Stomach (tissue), 9 donors: ENCODE data around the gene QARS1. TPM values are rescaled to one million over a fixed set of nuclear protein-coding genes. Genes with fewer than 3 reads are reported as not detected.

Experiments used
- DNase-seq, 2 donors: peaks; one replicate each; pipeline versions ENCODE4 v3.0.0 to v3.0.0-alpha.2; 2013 to 2019
- H3K27ac ChIP-seq, 5 donors: fragments of 200-600 bp in 4 of 5; sonication (generic) in 4 of 5; one replicate each; pipeline ENCODE4 v1.5.1; 2013 to 2019; ENCODE audit warnings: mild to moderate bottlenecking in 1 of 5, moderate library complexity in 1 of 5
- H3K27me3 ChIP-seq, 3 donors: fragments of 200-600 bp; sonication (generic); one replicate each; pipeline ENCODE4 v1.5.1; 2017 to 2019; ENCODE audit warnings: mixed run types in 1 of 3
- H3K36me3 ChIP-seq, 4 donors: fragments of 200-600 bp; sonication (generic); 1 replicate in 3 of 4; 2 replicates in 1 of 4; pipeline ENCODE4 v1.5.1; 2016 to 2019
- H3K4me1 ChIP-seq, 4 donors: fragments of 200-600 bp; sonication (generic); one replicate each; pipeline ENCODE4 v1.5.1; 2016 to 2019
- H3K4me3 ChIP-seq, 4 donors: fragments of 200-600 bp; sonication (generic) in 3 of 4; one replicate each; pipeline ENCODE4 v1.5.1; 2016 to 2019; ENCODE audit warnings: mild to moderate bottlenecking in 1 of 4
- H3K9me3 ChIP-seq, 4 donors: fragments of 200-600 bp; sonication (generic); one replicate each; pipeline ENCODE4 v1.5.1; 2016 to 2019
- EP300 ChIP-seq: sonication (generic); formaldehyde crosslinking; IDR thresholded peaks from one replicate; pipeline ENCODE4 v1.6.1; 2017; ENCODE audit warnings: antibody characterized with exemption
- POLR2A ChIP-seq, 4 donors: fragments of 450-650 bp; IDR thresholded peaks; one replicate each; pipeline ENCODE4 v1.6.1; 2016; ENCODE audit warnings: antibody characterized with exemption in 4 of 4, control low read depth in 2 of 4, mild to moderate bottlenecking in 1 of 4, moderate library complexity in 1 of 4
- POLR2AphosphoS5 ChIP-seq, 3 donors: sonication (generic); formaldehyde crosslinking; IDR thresholded peaks; one replicate each; pipeline ENCODE4 v1.6.1; 2016; ENCODE audit warnings: antibody characterized with exemption in 3 of 3
- WGBS, 5 donors: extraction: QIAGEN DNeasy Blood & Tissue Kit in 3 of 5; methylation state at CpG; one replicate each; pipeline versions ENCODE4 v1.1.5 to v1.1.7; 2013 to 2018; 5-methylcytosine and 5-hydroxymethylcytosine counted together
- intact Hi-C: fragments of 100-400 bp; cut with DNase I; formaldehyde crosslinking; loops from one replicate; pipeline ENCODE4 v1.15.1; 2023; ENCODE audit warnings: low total_unique reads
- polyA plus RNA-seq, 3 donors: library from polyadenylated mRNA; stranded (reverse); fragments of 200-250 nt; gene quantifications; one replicate each; pipeline ENCODE4 v1.2.3, GENCODE V29; 2013
- total RNA-seq, 5 donors: library from RNA; depleted of rRNA; stranded (reverse); fragments of >200 nt; gene quantifications; one replicate each; pipeline versions ENCODE4 v1.1.0 to v1.2.3, GENCODE V29; 2014 to 2016
- TF ChIP-seq, protein P1 (sequence below), 7 experiments: fragments of 450-650 bp in 4 of 7; fragments of 200-600 bp in 3 of 7; sonication (generic) in 3 of 7; IDR thresholded peaks; one replicate each; pipeline ENCODE4 v1.5.1; 2016 to 2019; ENCODE audit warnings: antibody characterized with exemption in 7 of 7, control low read depth in 2 of 7, mild to moderate bottlenecking in 1 of 7
- donor health status: healthy with polysubstance abuse.
- donor health status: Bipolar disorder and iron deficiency.
- donor health status: healthy.

QARS1 gene
- total and polyA plus RNA-seq, 8 donors = 151 to 418 (median 234) TPM

DNA sequence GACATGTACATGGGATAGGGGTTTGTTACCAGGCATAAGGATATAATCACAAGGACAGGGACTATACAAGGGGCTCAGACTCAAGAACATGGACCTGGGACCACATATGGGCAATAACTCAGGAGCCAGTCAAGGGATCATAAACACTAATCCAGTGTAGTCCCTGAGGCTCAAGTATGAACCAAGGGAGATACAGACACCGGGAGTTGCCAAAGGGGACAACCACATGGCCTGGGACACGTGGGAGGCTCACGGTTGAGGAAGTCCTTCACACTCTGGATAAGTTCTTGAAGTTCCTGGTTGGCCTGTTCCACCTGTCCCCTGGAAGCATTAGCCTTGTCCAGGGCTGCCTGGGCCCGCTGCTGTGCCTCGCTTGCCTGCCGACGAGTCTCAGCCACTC lies 17.9 kb upstream of the QARS1 start:
- no peak overlapping the region for H3K27ac ChIP-seq
- intact Hi-C loops = no loop called here
- no peak for TF ChIP-seq POLR2A (IDR thresholded peaks at IDR 0.05)
- TF ChIP-seq POLR2AphosphoS5 (IDR thresholded peaks at IDR 0.05) = no peak
- no peak for TF ChIP-seq EP300
- TF ChIP-seq, protein P1, sequence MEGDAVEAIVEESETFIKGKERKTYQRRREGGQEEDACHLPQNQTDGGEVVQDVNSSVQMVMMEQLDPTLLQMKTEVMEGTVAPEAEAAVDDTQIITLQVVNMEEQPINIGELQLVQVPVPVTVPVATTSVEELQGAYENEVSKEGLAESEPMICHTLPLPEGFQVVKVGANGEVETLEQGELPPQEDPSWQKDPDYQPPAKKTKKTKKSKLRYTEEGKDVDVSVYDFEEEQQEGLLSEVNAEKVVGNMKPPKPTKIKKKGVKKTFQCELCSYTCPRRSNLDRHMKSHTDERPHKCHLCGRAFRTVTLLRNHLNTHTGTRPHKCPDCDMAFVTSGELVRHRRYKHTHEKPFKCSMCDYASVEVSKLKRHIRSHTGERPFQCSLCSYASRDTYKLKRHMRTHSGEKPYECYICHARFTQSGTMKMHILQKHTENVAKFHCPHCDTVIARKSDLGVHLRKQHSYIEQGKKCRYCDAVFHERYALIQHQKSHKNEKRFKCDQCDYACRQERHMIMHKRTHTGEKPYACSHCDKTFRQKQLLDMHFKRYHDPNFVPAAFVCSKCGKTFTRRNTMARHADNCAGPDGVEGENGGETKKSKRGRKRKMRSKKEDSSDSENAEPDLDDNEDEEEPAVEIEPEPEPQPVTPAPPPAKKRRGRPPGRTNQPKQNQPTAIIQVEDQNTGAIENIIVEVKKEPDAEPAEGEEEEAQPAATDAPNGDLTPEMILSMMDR (IDR thresholded peaks at IDR 0.05) = no peak
- 79 to 94% (median 83%) methylated on average over 7 of the region's 7 CpGs for WGBS, 5 donors
- peaks cover 18 to 31% (median 27%) of the 10 kb centered on the region in 4 donors for H3K4me1 ChIP-seq
- H3K36me3 ChIP-seq = peaks cover 69 to 82% (median 79%) of the 10 kb centered on the region in 4 donors
- H3K9me3 ChIP-seq = no peaks in the 10 kb centered on the region
- no peaks in the 10 kb centered on the region for H3K27me3 ChIP-seq
- no peak overlapping the region for H3K4me3 ChIP-seq
- no peak for DNase-seq

DNA sequence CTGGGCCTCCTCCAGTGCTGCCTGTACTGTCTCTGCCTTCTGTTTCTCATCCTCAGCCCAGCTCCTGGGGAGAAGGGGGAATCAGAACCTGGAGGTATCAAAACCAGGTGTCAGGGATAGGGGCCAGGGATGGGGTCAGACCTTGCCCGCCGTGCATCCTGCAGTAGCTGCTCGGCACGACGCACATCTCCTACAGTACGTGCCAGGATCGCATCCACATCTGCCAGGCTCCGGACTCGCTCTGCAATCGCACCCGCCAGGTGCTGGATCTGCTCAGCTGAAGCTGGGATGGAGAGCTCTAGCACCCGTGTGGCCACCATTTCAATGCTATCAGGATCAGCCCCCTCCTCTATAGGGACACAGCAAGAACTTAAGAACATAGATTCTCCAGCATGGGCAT lies 17.5 kb upstream of the QARS1 start:
- WGBS, 5 donors = 60 to 96% (median 95%) methylated on average over 1 to 12 of the region's 12 CpGs
- Histone ChIP-seq H3K27ac (peak overlapping the region in 3 of 5 donors; percentile 87 to 98 (median 96)), H3K4me3 (no peak overlapping the region), H3K4me1 (peaks cover 18 to 31% (median 27%) of the 10 kb centered on the region in 4 donors), H3K27me3 (no peaks in the 10 kb centered on the region), H3K36me3 (peaks cover 74 to 82% (median 79%) of the 10 kb centered on the region in 4 donors), H3K9me3 (no peaks in the 10 kb centered on the region)
- TF ChIP-seq, protein P1 (IDR thresholded peaks at IDR 0.05) = no peak
- TF ChIP-seq POLR2AphosphoS5 (IDR thresholded peaks at IDR 0.05) (no peak), POLR2A (IDR thresholded peaks at IDR 0.05) (no peak), EP300 (no peak)
- intact Hi-C loops = no loop called here
- no peak for DNase-seq

DNA sequence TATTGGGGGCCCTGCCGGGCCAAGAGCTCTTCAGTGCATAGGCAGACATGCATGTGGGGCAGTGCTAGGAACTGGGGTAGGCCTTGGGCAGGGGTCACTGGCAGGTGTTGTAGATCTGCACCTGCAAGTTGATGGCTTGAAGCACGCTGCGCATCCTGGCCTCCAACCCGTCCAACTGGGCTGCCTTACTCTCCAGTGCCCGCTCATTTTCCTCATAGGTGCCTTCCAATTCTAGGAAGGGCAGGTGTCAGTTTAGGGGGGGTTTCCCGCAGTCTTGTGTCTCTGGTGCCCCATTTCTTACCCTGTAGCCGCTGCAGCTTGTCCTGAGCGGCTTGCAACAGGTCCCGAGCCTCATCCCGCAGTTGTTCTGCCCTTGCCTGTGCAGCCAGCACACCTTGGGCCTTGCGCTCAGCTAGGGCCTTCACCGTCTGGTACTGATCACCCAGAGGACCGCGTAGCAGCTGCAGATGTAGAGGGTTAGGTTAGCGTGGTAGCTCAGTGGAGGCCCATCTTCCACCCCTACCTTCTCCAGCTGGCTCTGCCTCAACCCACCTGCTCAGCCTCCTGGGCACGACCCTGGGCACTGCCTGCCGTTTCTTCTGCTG lies 16.7 kb upstream of the QARS1 start:
- Histone ChIP-seq H3K4me1 (peaks cover 18 to 31% (median 27%) of the 10 kb centered on the region in 4 donors), H3K9me3 (no peaks in the 10 kb centered on the region), H3K36me3 (peaks cover 76 to 82% (median 80%) of the 10 kb centered on the region in 4 donors), H3K4me3 (peak overlapping the region; percentile 62 to 100 (median 98)), H3K27ac (peak overlapping the region; percentile 87 to 98 (median 96)), H3K27me3 (no peaks in the 10 kb centered on the region)
- DNase-seq = no peak
- no peak for TF ChIP-seq EP300
- TF ChIP-seq POLR2A (IDR thresholded peaks at IDR 0.05) = no peak
- TF ChIP-seq, protein P1 (IDR thresholded peaks at IDR 0.05) = no peak
- TF ChIP-seq POLR2AphosphoS5 (IDR thresholded peaks at IDR 0.05) = no peak
- intact Hi-C loops = no loop called here
- 70 to 85% (median 78%) methylated on average over 15 to 17 of the region's 17 CpGs for WGBS, 5 donors

DNA sequence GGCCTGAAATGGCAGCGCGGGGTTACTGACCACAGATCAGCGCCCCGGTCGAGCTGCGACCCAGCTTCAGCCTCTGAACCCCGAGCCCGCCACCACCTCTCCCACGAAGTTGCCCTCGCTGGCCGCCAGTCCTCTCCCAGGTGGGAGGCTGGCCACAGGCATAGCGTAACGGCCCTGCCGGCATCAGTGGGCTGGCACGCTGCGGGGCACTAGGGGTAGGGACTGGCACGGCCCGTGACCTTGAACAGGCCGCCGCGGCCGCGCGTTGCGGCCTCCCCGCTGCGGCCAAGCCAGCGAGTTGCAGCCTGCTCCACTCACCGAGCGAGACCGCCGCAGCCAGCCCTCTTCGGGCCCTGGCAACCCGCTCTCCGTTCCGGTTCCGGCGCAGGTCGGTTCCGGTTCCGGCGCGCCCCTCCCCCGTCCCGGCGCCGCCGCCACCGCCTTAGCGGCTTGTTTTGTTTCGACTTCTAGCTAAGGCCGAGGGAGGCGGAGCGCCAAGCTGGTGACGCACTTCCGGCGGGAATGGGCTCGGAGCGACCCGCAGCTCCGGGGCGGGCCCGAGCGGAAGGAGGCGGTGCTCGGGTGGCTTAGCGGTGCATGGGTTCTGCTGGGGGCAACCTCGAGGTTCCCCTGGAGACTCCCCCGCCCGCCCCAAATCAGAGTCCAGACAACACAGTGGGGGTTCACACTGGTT lies 16.0 kb upstream of the QARS1 start, which contains the start of gene USP19:
Gene USP19, minus strand, starts transcription at position 386 of the 694 bp plus-strand sequence. CDS start 1,678 bp downstream, outside the sequence.
- peaks cover 76 to 82% (median 80%) of the 10 kb centered on the region in 4 donors for H3K36me3 ChIP-seq
- peaks cover 18 to 31% (median 27%) of the 10 kb centered on the region in 4 donors for H3K4me1 ChIP-seq
- H3K27ac ChIP-seq = peak within 1 kb of the TSS; percentile 87 to 98 (median 96)
- intact Hi-C loops = no loop called here
- DNase-seq = peak; percentile 98 to 99
- peak within 1 kb of the TSS; percentile 62 to 100 (median 98) for H3K4me3 ChIP-seq
- H3K27me3 ChIP-seq = no peaks in the 10 kb centered on the region
- no peaks in the 10 kb centered on the region for H3K9me3 ChIP-seq
- 0 to 1% (median 1%) methylated on average over 7 to 70 of the region's 70 CpGs for WGBS, 5 donors
- peak; percentile 89 to 99 (median 91) for TF ChIP-seq POLR2AphosphoS5 (IDR thresholded peaks at IDR 0.05)
- TF ChIP-seq, protein P1 (IDR thresholded peaks at IDR 0.05) = peak in 1 of 7 experiments; percentile 5
- TF ChIP-seq POLR2A (IDR thresholded peaks at IDR 0.05) = peak in 2 of 4 donors; percentile 39 to 44
- no peak for TF ChIP-seq EP300
